22Rv1 (cell line): ENCODE data around the gene MIB2.
"Not testable (repeated sequence)": the region's sequence is repeated elsewhere in the genome, so short reads cannot be mapped to it uniquely, and the experiment has no call there.

ENCODE experiments used
- ZFX ChIP-seq: fragments of 450-650 bp; IDR thresholded peaks from 2 replicates; pipeline ENCODE4 v1.6.1; 2017; ENCODE audit warnings: antibody characterized with exemption, borderline replicate concordance
- TF ChIP-seq, protein P1 (sequence below): fragments of 450-650 bp; IDR thresholded peaks from 2 replicates; pipeline ENCODE4 v1.5.1; 2017; ENCODE audit warnings: mild to moderate bottlenecking

DNA sequence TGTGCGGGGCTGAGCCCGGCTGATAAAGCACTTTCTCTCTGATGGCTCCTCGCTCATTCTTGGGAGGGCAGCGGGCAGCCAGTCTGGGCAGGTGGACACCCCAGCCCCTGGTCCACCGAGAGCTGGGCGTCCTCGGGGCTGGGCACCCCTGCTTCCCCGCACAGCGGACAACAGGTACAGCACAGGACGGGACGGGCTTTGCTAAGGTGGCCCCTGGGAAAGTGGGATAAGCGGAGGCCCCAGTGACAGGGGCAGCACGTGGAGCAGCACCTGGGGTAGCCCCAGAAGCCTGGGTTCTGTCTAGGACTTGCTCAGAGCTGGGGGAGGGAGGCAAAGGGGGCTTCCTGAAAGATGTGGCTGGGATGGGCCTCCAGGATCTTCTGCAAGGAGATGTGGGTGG is 19.3 kb downstream of the MIB2 start:
- TF ChIP-seq, protein P1, sequence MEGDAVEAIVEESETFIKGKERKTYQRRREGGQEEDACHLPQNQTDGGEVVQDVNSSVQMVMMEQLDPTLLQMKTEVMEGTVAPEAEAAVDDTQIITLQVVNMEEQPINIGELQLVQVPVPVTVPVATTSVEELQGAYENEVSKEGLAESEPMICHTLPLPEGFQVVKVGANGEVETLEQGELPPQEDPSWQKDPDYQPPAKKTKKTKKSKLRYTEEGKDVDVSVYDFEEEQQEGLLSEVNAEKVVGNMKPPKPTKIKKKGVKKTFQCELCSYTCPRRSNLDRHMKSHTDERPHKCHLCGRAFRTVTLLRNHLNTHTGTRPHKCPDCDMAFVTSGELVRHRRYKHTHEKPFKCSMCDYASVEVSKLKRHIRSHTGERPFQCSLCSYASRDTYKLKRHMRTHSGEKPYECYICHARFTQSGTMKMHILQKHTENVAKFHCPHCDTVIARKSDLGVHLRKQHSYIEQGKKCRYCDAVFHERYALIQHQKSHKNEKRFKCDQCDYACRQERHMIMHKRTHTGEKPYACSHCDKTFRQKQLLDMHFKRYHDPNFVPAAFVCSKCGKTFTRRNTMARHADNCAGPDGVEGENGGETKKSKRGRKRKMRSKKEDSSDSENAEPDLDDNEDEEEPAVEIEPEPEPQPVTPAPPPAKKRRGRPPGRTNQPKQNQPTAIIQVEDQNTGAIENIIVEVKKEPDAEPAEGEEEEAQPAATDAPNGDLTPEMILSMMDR: not testable (repeated sequence)
- not testable (repeated sequence) for TF ChIP-seq ZFX
